Measurements from ENCODE around the gene GDE1. TPM values are rescaled to one million over a fixed set of nuclear protein-coding genes. Genes with fewer than 3 reads are reported as not detected.

Gene GDE1
- total and polyA plus RNA-seq, 4 donors = 14.8 to 39.1 (median 23.6) TPM

GRCh38 chr16:19523184-19523558 is 1.3 kb upstream of the GDE1 start (continued):
- no peak for TF ChIP-seq HNF4G (IDR thresholded peaks at IDR 0.05)

DNA sequence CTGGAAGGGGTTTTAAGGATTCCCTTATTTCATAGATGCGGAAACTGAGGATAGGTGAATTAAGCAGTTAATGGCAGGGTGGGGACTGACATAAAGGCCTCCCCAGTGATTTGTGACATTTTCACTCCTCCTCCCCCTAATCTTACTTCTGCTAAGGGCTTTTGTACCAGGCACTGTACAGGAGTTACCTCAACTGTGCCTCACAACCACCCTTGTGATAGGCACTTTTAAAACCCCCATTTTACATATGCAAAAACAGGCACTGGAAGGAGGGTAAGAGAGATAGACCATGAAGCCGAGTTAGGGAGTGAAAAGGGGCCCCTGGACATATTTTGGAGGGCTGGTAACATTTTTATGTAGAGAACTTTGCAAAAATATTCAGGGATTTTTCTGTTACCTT is 862 bp upstream of the GDE1 start:
- WGBS = 95% methylated on average over 2 of the region's 2 CpGs
- TF ChIP-seq, protein P1, sequence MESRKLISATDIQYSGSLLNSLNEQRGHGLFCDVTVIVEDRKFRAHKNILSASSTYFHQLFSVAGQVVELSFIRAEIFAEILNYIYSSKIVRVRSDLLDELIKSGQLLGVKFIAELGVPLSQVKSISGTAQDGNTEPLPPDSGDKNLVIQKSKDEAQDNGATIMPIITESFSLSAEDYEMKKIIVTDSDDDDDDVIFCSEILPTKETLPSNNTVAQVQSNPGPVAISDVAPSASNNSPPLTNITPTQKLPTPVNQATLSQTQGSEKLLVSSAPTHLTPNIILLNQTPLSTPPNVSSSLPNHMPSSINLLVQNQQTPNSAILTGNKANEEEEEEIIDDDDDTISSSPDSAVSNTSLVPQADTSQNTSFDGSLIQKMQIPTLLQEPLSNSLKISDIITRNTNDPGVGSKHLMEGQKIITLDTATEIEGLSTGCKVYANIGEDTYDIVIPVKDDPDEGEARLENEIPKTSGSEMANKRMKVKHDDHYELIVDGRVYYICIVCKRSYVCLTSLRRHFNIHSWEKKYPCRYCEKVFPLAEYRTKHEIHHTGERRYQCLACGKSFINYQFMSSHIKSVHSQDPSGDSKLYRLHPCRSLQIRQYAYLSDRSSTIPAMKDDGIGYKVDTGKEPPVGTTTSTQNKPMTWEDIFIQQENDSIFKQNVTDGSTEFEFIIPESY (IDR thresholded peaks at IDR 0.05) = no peak
- TF ChIP-seq, protein P2, sequence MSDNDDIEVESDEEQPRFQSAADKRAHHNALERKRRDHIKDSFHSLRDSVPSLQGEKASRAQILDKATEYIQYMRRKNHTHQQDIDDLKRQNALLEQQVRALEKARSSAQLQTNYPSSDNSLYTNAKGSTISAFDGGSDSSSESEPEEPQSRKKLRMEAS (IDR thresholded peaks at IDR 0.05) = no peak
- TF ChIP-seq EGR1 (IDR thresholded peaks at IDR 0.05; ENCODE audit: low read depth in 2 of 2) = no peak
- TF ChIP-seq, protein P3, sequence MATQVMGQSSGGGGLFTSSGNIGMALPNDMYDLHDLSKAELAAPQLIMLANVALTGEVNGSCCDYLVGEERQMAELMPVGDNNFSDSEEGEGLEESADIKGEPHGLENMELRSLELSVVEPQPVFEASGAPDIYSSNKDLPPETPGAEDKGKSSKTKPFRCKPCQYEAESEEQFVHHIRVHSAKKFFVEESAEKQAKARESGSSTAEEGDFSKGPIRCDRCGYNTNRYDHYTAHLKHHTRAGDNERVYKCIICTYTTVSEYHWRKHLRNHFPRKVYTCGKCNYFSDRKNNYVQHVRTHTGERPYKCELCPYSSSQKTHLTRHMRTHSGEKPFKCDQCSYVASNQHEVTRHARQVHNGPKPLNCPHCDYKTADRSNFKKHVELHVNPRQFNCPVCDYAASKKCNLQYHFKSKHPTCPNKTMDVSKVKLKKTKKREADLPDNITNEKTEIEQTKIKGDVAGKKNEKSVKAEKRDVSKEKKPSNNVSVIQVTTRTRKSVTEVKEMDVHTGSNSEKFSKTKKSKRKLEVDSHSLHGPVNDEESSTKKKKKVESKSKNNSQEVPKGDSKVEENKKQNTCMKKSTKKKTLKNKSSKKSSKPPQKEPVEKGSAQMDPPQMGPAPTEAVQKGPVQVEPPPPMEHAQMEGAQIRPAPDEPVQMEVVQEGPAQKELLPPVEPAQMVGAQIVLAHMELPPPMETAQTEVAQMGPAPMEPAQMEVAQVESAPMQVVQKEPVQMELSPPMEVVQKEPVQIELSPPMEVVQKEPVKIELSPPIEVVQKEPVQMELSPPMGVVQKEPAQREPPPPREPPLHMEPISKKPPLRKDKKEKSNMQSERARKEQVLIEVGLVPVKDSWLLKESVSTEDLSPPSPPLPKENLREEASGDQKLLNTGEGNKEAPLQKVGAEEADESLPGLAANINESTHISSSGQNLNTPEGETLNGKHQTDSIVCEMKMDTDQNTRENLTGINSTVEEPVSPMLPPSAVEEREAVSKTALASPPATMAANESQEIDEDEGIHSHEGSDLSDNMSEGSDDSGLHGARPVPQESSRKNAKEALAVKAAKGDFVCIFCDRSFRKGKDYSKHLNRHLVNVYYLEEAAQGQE (IDR thresholded peaks at IDR 0.05) = no peak
- TF ChIP-seq NR2F2 (IDR thresholded peaks at IDR 0.05) = no peak
- TF ChIP-seq FOXA2 (IDR thresholded peaks at IDR 0.05) = no peak
- TF ChIP-seq YY1 (IDR thresholded peaks at IDR 0.05) = no peak
- no peak for TF ChIP-seq GABPA (IDR thresholded peaks at IDR 0.05 in 1 of 2, conservative IDR thresholded peaks at IDR 0.05 in 1 of 2)
- no peak for TF ChIP-seq RXRA (IDR thresholded peaks at IDR 0.05)
- TF ChIP-seq HNF4G (IDR thresholded peaks at IDR 0.05) = no peak
- no peak for TF ChIP-seq TAF1 (conservative IDR thresholded peaks at IDR 0.05)
- no peak for TF ChIP-seq HNF4A (conservative IDR thresholded peaks at IDR 0.05)
- TF ChIP-seq, protein P4, sequence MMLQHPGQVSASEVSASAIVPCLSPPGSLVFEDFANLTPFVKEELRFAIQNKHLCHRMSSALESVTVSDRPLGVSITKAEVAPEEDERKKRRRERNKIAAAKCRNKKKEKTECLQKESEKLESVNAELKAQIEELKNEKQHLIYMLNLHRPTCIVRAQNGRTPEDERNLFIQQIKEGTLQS (IDR thresholded peaks at IDR 0.05) = no peak
- TF ChIP-seq JUND (IDR thresholded peaks at IDR 0.05) = no peak
- no peak for TF ChIP-seq RAD21 (IDR thresholded peaks at IDR 0.05)
- TF ChIP-seq SP1 (IDR thresholded peaks at IDR 0.05) = no peak
- TF ChIP-seq, protein P5, sequence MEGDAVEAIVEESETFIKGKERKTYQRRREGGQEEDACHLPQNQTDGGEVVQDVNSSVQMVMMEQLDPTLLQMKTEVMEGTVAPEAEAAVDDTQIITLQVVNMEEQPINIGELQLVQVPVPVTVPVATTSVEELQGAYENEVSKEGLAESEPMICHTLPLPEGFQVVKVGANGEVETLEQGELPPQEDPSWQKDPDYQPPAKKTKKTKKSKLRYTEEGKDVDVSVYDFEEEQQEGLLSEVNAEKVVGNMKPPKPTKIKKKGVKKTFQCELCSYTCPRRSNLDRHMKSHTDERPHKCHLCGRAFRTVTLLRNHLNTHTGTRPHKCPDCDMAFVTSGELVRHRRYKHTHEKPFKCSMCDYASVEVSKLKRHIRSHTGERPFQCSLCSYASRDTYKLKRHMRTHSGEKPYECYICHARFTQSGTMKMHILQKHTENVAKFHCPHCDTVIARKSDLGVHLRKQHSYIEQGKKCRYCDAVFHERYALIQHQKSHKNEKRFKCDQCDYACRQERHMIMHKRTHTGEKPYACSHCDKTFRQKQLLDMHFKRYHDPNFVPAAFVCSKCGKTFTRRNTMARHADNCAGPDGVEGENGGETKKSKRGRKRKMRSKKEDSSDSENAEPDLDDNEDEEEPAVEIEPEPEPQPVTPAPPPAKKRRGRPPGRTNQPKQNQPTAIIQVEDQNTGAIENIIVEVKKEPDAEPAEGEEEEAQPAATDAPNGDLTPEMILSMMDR (IDR thresholded peaks at IDR 0.05; ENCODE audit: low read depth, low read length, missing input control) = no peak
- no peak for TF ChIP-seq FOXA1 (IDR thresholded peaks at IDR 0.05)
- no peak overlapping the region for H3K4me3 ChIP-seq (ENCODE audit: low read depth in 1 of 3, low read length in 3 of 3)

More for the DNA sequence above, 862 bp upstream of the GDE1 start:
- H3K27ac ChIP-seq (ENCODE audit: low read depth in 1 of 2, low read length in 2 of 2) = no peak overlapping the region
- peaks cover 0 to 1% (median 0%) of the 10 kb centered on the region in 4 donors for H3K36me3 ChIP-seq (ENCODE audit: control insufficient read depth in 4 of 4, insufficient read depth in 3 of 4, low read depth in 1 of 4, low read length in 3 of 4)
- DNase-seq (ENCODE audit: low spot score) = no peak
- H3K9me3 ChIP-seq (ENCODE audit: control insufficient read depth in 4 of 4, low read length in 3 of 4) = no peaks in the 10 kb centered on the region
- peaks cover 0 to 20% (median 17%) of the 10 kb centered on the region in 4 donors for H3K4me1 ChIP-seq (ENCODE audit: control insufficient read depth in 4 of 4, insufficient read depth in 4 of 4, low read length in 3 of 4)
- H3K27me3 ChIP-seq (ENCODE audit: control insufficient read depth in 4 of 4, insufficient read depth in 4 of 4, low read length in 3 of 4) = no peaks in the 10 kb centered on the region
- H3K9ac ChIP-seq (ENCODE audit: low read depth in 1 of 2, low read length in 2 of 2) = no peak overlapping the region
